OCI-M1 (cell line): ENCODE data around the gene S100A3.
"Not testable (repeated sequence)": the region's sequence is repeated elsewhere in the genome, so short reads cannot be mapped to it uniquely, and the experiment has no call there.

Experiments
- DNase-seq: peaks from one replicate; lab custom pipeline; 2025; lab: John Stamatoyannopoulos, UW

S100A3 gene

GRCh38 chr1:153548722-153549688 is at the start of gene S100A3:
Gene S100A3 (minus strand): TSS chr1:153549258. CDS start chr1:153548485, 773 bp downstream.
- DNase-seq, result no peak

GRCh38 chr1:153598309-153599172 is 49.5 kb upstream of the S100A3 start:
- DNase-seq, result peak; percentile 34

GRCh38 chr1:153597206-153597605 is 48.1 kb upstream of the S100A3 start:
- peak; percentile 35 for DNase-seq

GRCh38 chr1:153592748-153593147 is 43.7 kb upstream of the S100A3 start:
- no peak for DNase-seq

GRCh38 chr1:153588482-153588881 is 39.4 kb upstream of the S100A3 start:
- no peak for DNase-seq

- not testable (repeated sequence) for DNase-seq
These were observed 39.0 kb upstream of the S100A3 start for GRCh38 chr1:153588033-153588432.

GRCh38 chr1:153587314-153587713 is 38.3 kb upstream of the S100A3 start:
- DNase-seq, result no peak

- DNase-seq, result no peak
These were observed 37.3 kb upstream of the S100A3 start for GRCh38 chr1:153586347-153586746.

- no peak for DNase-seq
These were observed 35.9 kb upstream of the S100A3 start for GRCh38 chr1:153585006-153585405.

GRCh38 chr1:153583976-153584375 is 34.9 kb upstream of the S100A3 start:
- no peak for DNase-seq

- DNase-seq, result not testable (repeated sequence)
These were observed 34.5 kb upstream of the S100A3 start for GRCh38 chr1:153583514-153583913.

GRCh38 chr1:153582836-153583235 is 33.8 kb upstream of the S100A3 start:
- not testable (repeated sequence) for DNase-seq

- no peak for DNase-seq
These were observed 29.9 kb upstream of the S100A3 start for GRCh38 chr1:153578936-153579335.

GRCh38 chr1:153578490-153578889 is 29.4 kb upstream of the S100A3 start:
- DNase-seq, result no peak

GRCh38 chr1:153577624-153578051 is 28.6 kb upstream of the S100A3 start:
- no peak for DNase-seq

- no peak for DNase-seq
These were observed 28.1 kb upstream of the S100A3 start for GRCh38 chr1:153577138-153577537.

- not testable (repeated sequence) for DNase-seq
These were observed 26.4 kb upstream of the S100A3 start for GRCh38 chr1:153575497-153575896.

- not testable (repeated sequence) for DNase-seq
These were observed 26.0 kb upstream of the S100A3 start for GRCh38 chr1:153575081-153575491.

- DNase-seq, result no peak
These were observed 24.3 kb upstream of the S100A3 start for GRCh38 chr1:153573351-153573750.

GRCh38 chr1:153572569-153573015 is 23.5 kb upstream of the S100A3 start:
- DNase-seq, result peak; percentile 77

GRCh38 chr1:153571706-153572105 is 22.6 kb upstream of the S100A3 start:
- no peak for DNase-seq

- DNase-seq, result no peak
These were observed 21.8 kb upstream of the S100A3 start for GRCh38 chr1:153570874-153571273.
